Left ventricle myocardium inferior (tissue), 1 donor: ENCODE measurements around the gene KIF16B. TPM values are rescaled to one million over a fixed set of nuclear protein-coding genes. Genes with fewer than 3 reads are reported as not detected.

Experiments used
- DNase-seq: peaks from one replicate; pipeline ENCODE4 v3.0.0-alpha.2; 2020
- H3K27ac ChIP-seq: fragments of 200-600 bp; replicated peaks from 2 replicates; pipeline ENCODE4 v1.8.0; 2021
- H3K27me3 ChIP-seq: fragments of 200-600 bp; 2 replicates; pipeline ENCODE4 v1.8.0; 2021; ENCODE audit warnings: low read depth
- H3K36me3 ChIP-seq: fragments of 200-600 bp; 2 replicates; pipeline ENCODE4 v1.8.0; 2021
- H3K4me1 ChIP-seq: fragments of 200-600 bp; 2 replicates; pipeline ENCODE4 v1.8.0; 2021
- H3K4me3 ChIP-seq: fragments of 200-600 bp; 2 replicates; pipeline ENCODE4 v1.8.0; 2021; ENCODE audit warnings: mild to moderate bottlenecking, moderate library complexity
- H3K9me3 ChIP-seq: fragments of 200-600 bp; replicated peaks from 2 replicates; pipeline ENCODE4 v1.8.0; 2021
- CTCF ChIP-seq: fragments of 200-600 bp; IDR thresholded peaks from 2 replicates; pipeline ENCODE4 v1.8.0; 2021; ENCODE audit warnings: antibody characterized with exemption, mild to moderate bottlenecking, borderline replicate concordance
- intact Hi-C: fragments of 100-400 bp; cut with micrococcal nuclease; formaldehyde crosslinking; loops from one replicate; pipeline ENCODE4 v1.11.0; 2022
- total RNA-seq: library from RNA; stranded (reverse); fragmentation: NEBNext Ultra II Directional; extraction: Animal tissue kit (Norgen Biotek cat#: 25700); gene quantifications from one replicate; pipeline ENCODE4 v1.2.1, GENCODE V29; 2021
- donor health status: DM: no; HTN: yes; CAD: no; lungs with severe emphysema.

KIF16B gene
- total RNA-seq, 1 donor from 2014 or later: 16.4 TPM

GRCh38 chr20:16589623-16590022 is 16.4 kb upstream of the KIF16B start:
- DNase-seq: no peak
- no peak overlapping the region for H3K4me3 ChIP-seq
- no peak overlapping the region for H3K27ac ChIP-seq
- H3K27me3 ChIP-seq: peaks cover 68% of the 10 kb centered on the region
- H3K4me1 ChIP-seq: no peaks in the 10 kb centered on the region
- H3K36me3 ChIP-seq: no peaks in the 10 kb centered on the region
- intact Hi-C loops: no loop called here
- H3K9me3 ChIP-seq: no peaks in the 10 kb centered on the region
- TF ChIP-seq CTCF: no peak

GRCh38 chr20:16588241-16588640 is 15.0 kb upstream of the KIF16B start:
- peaks cover 60% of the 10 kb centered on the region for H3K27me3 ChIP-seq
- DNase-seq: no peak
- intact Hi-C loops: no loop called here
- H3K27ac ChIP-seq: no peak overlapping the region
- TF ChIP-seq CTCF: no peak
- no peaks in the 10 kb centered on the region for H3K9me3 ChIP-seq
- H3K4me3 ChIP-seq: no peak overlapping the region
- H3K36me3 ChIP-seq: no peaks in the 10 kb centered on the region
- H3K4me1 ChIP-seq: no peaks in the 10 kb centered on the region

- no peaks in the 10 kb centered on the region for H3K9me3 ChIP-seq
- DNase-seq: no peak
- H3K4me1 ChIP-seq: no peaks in the 10 kb centered on the region
- no peaks in the 10 kb centered on the region for H3K36me3 ChIP-seq
- no peak overlapping the region for H3K27ac ChIP-seq
- peaks cover 54% of the 10 kb centered on the region for H3K27me3 ChIP-seq
- intact Hi-C loops: no loop called here
- TF ChIP-seq CTCF: no peak
- H3K4me3 ChIP-seq: no peak overlapping the region
Measured at GRCh38 chr20:16587066-16587465, 13.8 kb upstream of the KIF16B start.

GRCh38 chr20:16583474-16583873 is 10.2 kb upstream of the KIF16B start:
- no peak for TF ChIP-seq CTCF
- no peak for DNase-seq
- Histone ChIP-seq H3K36me3 (no peaks in the 10 kb centered on the region), H3K9me3 (no peaks in the 10 kb centered on the region), H3K27me3 (peaks cover 23% of the 10 kb centered on the region), H3K4me1 (peaks cover 15% of the 10 kb centered on the region), H3K27ac (no peak overlapping the region), H3K4me3 (no peak overlapping the region)
- intact Hi-C loops: no loop called here

- no peak overlapping the region for H3K4me3 ChIP-seq
Measured at GRCh38 chr20:16581241-16581640, 8.0 kb upstream of the KIF16B start.

More at GRCh38 chr20:16581241-16581640, 8.0 kb upstream of the KIF16B start:
- no peaks in the 10 kb centered on the region for H3K36me3 ChIP-seq
- no peaks in the 10 kb centered on the region for H3K9me3 ChIP-seq
- peaks cover 15% of the 10 kb centered on the region for H3K4me1 ChIP-seq
- no peak overlapping the region for H3K27ac ChIP-seq
- TF ChIP-seq CTCF: no peak
- intact Hi-C loops: no loop called here
- peaks cover 4% of the 10 kb centered on the region for H3K27me3 ChIP-seq
- DNase-seq: no peak
